Measurements from ENCODE around the gene NCKAP5. TPM values are rescaled to one million over a fixed set of nuclear protein-coding genes. Genes with fewer than 3 reads are reported as not detected.

The NCKAP5 gene
- total and polyA plus RNA-seq, 11 donors = 0.51 to 10.5 (median 5.2) TPM

DNA sequence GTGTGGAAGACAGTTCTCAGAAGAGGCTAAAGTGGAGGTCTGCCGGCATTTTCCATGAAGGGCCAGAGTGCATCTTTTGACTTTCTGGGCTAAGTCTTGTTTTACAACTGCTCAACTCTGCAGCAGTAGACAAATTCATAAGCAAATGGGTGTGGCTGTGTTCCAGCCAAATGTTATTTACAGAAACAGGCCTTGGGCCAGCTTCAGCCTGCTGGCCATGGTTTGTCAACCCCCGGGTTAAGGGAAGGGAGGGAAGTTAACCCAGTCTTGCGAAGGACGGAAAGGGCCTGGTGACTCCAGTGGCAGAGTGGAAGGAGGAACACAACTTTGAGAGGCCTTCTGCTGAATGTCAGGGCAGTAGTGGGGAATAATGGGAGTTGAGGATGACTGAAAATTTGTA is 34.3 kb upstream of the NCKAP5 start:
- H3K36me3 ChIP-seq = no peaks in the 10 kb centered on the region
- no peaks in the 10 kb centered on the region for H3K27me3 ChIP-seq
- 16 to 34% (median 23%) methylated on average over 4 of the region's 4 CpGs for WGBS, 4 donors
- peaks cover 0 to 40% (median 9%) of the 10 kb centered on the region in 12 donors for H3K4me1 ChIP-seq
- H3K4me3 ChIP-seq = no peak overlapping the region
- no peak for TF ChIP-seq CTCF (IDR thresholded peaks at IDR 0.05)
- no peak for TF ChIP-seq POLR2A (IDR thresholded peaks at IDR 0.05)
- peak overlapping the region in 5 of 12 donors; percentile 8 to 59 (median 15) for H3K27ac ChIP-seq
- peak in 4 of 5 donors; percentile 54 to 59 (median 56) for DNase-seq
- intact Hi-C loops (cut with DNase I) = no loop called here
- peak; percentile 73 to 82 (median 77) for ATAC-seq
- no peaks in the 10 kb centered on the region for H3K9me3 ChIP-seq

- Histone ChIP-seq H3K36me3 (no peaks in the 10 kb centered on the region), H3K27ac (no peak overlapping the region), H3K4me3 (no peak overlapping the region), H3K9me3 (no peaks in the 10 kb centered on the region), H3K4me1 (peaks cover 0 to 40% (median 9%) of the 10 kb centered on the region in 12 donors), H3K27me3 (no peaks in the 10 kb centered on the region)
- ATAC-seq (no peak), DNase-seq (no peak)
- WGBS, 4 donors = 75 to 84% (median 79%) methylated on average over 13 of the region's 13 CpGs
- intact Hi-C loops (cut with DNase I) = no loop called here
- TF ChIP-seq POLR2A (IDR thresholded peaks at IDR 0.05) (no peak), CTCF (IDR thresholded peaks at IDR 0.05) (no peak)
Observed at GRCh38 chr2:133600266-133600928, 32.1 kb upstream of the NCKAP5 start.

DNA sequence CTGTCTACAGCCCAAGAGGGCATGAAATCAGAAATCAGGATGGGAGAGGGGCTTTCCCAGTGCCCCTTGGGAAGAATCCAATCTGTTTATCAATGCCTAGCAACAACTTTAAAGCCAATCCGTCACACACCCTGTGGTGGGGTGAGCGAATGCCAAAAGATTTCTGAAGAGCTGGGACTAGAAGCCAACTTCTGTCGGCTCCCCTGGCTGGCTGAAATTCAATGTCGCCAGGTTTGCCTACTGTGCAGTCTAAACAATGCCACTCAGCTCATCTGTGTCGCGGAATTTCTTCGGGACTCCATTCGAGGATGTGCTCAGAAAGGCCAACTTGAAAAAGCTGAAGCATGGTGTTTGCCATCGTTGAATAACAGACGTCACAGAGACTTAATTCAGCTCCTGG is 31.5 kb upstream of the NCKAP5 start:
- Histone ChIP-seq H3K4me1 (peaks cover 0 to 40% (median 9%) of the 10 kb centered on the region in 12 donors), H3K9me3 (no peaks in the 10 kb centered on the region), H3K4me3 (no peak overlapping the region), H3K27me3 (no peaks in the 10 kb centered on the region), H3K36me3 (no peaks in the 10 kb centered on the region), H3K27ac (peak overlapping the region in 2 of 12 donors; percentile 9 to 44)
- ATAC-seq (peak in 3 of 4 donors; percentile 4 to 16 (median 6)), DNase-seq (no peak)
- intact Hi-C loops (cut with DNase I) = loop anchor here in 1 of 10 donors (10.0 kb wide), 1 partner anchor 175 kb away; no protein-coding TSS in a partner anchor
- WGBS, 4 donors = 46 to 59% (median 54%) methylated on average over 7 to 10 of the region's 10 CpGs
- no peak for TF ChIP-seq CTCF (IDR thresholded peaks at IDR 0.05)
- no peak for TF ChIP-seq POLR2A (IDR thresholded peaks at IDR 0.05)

DNA sequence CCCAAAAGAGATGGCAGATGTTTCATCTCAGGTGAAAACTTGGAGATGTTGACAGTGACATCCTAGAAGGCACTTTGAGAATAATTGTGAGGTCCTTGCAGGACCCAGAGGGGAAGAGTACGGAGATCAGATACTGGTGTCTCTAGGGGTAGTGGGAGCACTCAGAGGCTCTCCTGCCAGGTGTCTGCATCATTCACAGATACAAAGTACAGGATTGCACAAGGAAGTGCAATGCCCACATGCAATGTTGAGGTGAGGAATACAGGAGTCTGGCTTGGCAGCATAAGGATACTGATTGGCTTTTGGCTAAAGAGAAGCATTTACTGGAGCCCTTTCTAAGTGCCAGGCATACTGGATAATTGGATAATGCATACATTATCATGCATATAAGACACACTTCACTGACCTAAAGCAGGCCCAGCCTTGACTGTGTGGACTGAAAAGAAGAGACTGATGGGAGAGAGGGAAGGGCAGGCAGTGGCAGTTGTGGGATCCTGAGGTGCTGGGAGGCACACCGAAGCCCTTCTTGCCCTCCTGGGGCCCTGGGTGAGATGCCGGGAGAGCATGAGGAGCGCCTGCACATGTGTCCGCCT is 31.0 kb upstream of the NCKAP5 start:
- H3K27ac ChIP-seq = peak overlapping the region in 2 of 12 donors; percentile 9 to 44
- H3K9me3 ChIP-seq = no peaks in the 10 kb centered on the region
- no peak for DNase-seq
- peak in 3 of 4 donors; percentile 2 to 9 (median 8) for ATAC-seq
- H3K4me3 ChIP-seq = no peak overlapping the region
- TF ChIP-seq POLR2A (IDR thresholded peaks at IDR 0.05) (no peak), CTCF (IDR thresholded peaks at IDR 0.05) (no peak)
- peaks cover 0 to 40% (median 9%) of the 10 kb centered on the region in 12 donors for H3K4me1 ChIP-seq
- no peaks in the 10 kb centered on the region for H3K27me3 ChIP-seq
- whole genome bisulfite sequencing, 4 donors = 59 to 83% (median 63%) methylated on average over 2 to 5 of the region's 5 CpGs
- intact Hi-C loops (cut with DNase I) = loop anchor here in 1 of 10 donors (10.0 kb wide), 1 partner anchor 175 kb away; no protein-coding TSS in a partner anchor
- no peaks in the 10 kb centered on the region for H3K36me3 ChIP-seq
